Measurements from ENCODE around the gene EMD.
"Not testable (repeated sequence)": the region's sequence is repeated elsewhere in the genome, so short reads cannot be mapped to it uniquely, and the experiment has no call there.

The EMD gene

GRCh38 chrX:154378799-154379568, at the start of gene EMD:
TSS of gene EMD (plus strand) at chrX:154379295. CDS start at chrX:154379485, 190 bp downstream.
- DNase-seq = peak; percentile 92 to 99 (median 96)
- intact Hi-C loops (cut with DNase I) = loop anchor here (10.0 kb wide), 1 partner anchor 156 kb away; no protein-coding TSS in a partner anchor

GRCh38 chrX:154332561-154332960, 46.5 kb upstream of the EMD start:
- DNase-seq = no peak
- intact Hi-C loops (cut with DNase I) = no loop called here

- DNase-seq = no peak
- intact Hi-C loops (cut with DNase I) = no loop called here
These were observed 46.0 kb upstream of the EMD start for GRCh38 chrX:154333116-154333515.

- intact Hi-C loops (cut with DNase I) = no loop called here
- DNase-seq = no peak
These were observed 45.2 kb upstream of the EMD start for GRCh38 chrX:154333837-154334271.

GRCh38 chrX:154334496-154334895, 44.6 kb upstream of the EMD start:
- DNase-seq = peak in 1 of 42 donors; percentile 29
- intact Hi-C loops (cut with DNase I) = no loop called here

GRCh38 chrX:154341399-154342298, 37.4 kb upstream of the EMD start:
- DNase-seq; intact Hi-C loops (cut with DNase I): not testable (repeated sequence)

GRCh38 chrX:154343063-154343462, 36.0 kb upstream of the EMD start:
- intact Hi-C loops (cut with DNase I); DNase-seq: not testable (repeated sequence)

GRCh38 chrX:154343620-154344019, 35.5 kb upstream of the EMD start:
- intact Hi-C loops (cut with DNase I) = not testable (repeated sequence)

GRCh38 chrX:154348114-154348531, 31.0 kb upstream of the EMD start:
- intact Hi-C loops (cut with DNase I) = no loop called here
- no peak for DNase-seq

More at GRCh38 chrX:154343620-154344019, 35.5 kb upstream of the EMD start:
- DNase-seq = not testable (repeated sequence)

GRCh38 chrX:154348646-154349358, 30.3 kb upstream of the EMD start:
- DNase-seq = no peak
- intact Hi-C loops (cut with DNase I) = no loop called here

GRCh38 chrX:154349359-154349935, 29.6 kb upstream of the EMD start:
- DNase-seq = no peak
- intact Hi-C loops (cut with DNase I) = no loop called here

- intact Hi-C loops (cut with DNase I) = no loop called here
These were observed 29.1 kb upstream of the EMD start for GRCh38 chrX:154349979-154350378.

GRCh38 chrX:154350429-154351182, 28.5 kb upstream of the EMD start:
- no peak for DNase-seq
- intact Hi-C loops (cut with DNase I) = no loop called here

More at GRCh38 chrX:154349979-154350378, 29.1 kb upstream of the EMD start:
- DNase-seq = no peak

- no peak for DNase-seq
- intact Hi-C loops (cut with DNase I) = no loop called here
These were observed 27.7 kb upstream of the EMD start for GRCh38 chrX:154351183-154352011.

GRCh38 chrX:154352012-154352401, 27.1 kb upstream of the EMD start:
- no peak for DNase-seq
- intact Hi-C loops (cut with DNase I) = no loop called here

GRCh38 chrX:154352466-154352865, 26.6 kb upstream of the EMD start:
- intact Hi-C loops (cut with DNase I) = no loop called here
- DNase-seq = no peak

- intact Hi-C loops (cut with DNase I) = no loop called here
These were observed 25.8 kb upstream of the EMD start for GRCh38 chrX:154353172-154353843.

More at GRCh38 chrX:154353172-154353843, 25.8 kb upstream of the EMD start:
- no peak for DNase-seq

All from head of caudate nucleus (tissue), 42 donors.